ENCODE data around the gene KCNAB2.

Gene KCNAB2

GRCh38 chr1:6083385-6083784 is 37.7 kb downstream of the KCNAB2 start:
- no peak overlapping the region for H3K4me2 ChIP-seq (ENCODE audit: low read length)

GRCh38 chr1:6083801-6084446 is 38.2 kb downstream of the KCNAB2 start:
- Histone ChIP-seq H3K9me3 (ENCODE audit: low read length) (no peaks in the 10 kb centered on the region), H3K4me2 (ENCODE audit: low read length) (no peak overlapping the region)

More at GRCh38 chr1:6083385-6083784, 37.7 kb downstream of the KCNAB2 start:
- H3K9me3 ChIP-seq (ENCODE audit: low read length) = no peaks in the 10 kb centered on the region
- H3K9ac ChIP-seq (ENCODE audit: low read length) = no peak overlapping the region
- no peaks in the 10 kb centered on the region for H3K9me2 ChIP-seq (ENCODE audit: low read depth, low read length)
- H3K4me3 ChIP-seq (ENCODE audit: low read depth, low read length, poor library complexity, severe bottlenecking) = no peak overlapping the region
- no peak overlapping the region for H2AFZ ChIP-seq (ENCODE audit: low read length)
- no peaks in the 10 kb centered on the region for H3F3A ChIP-seq (ENCODE audit: insufficient read depth, low read length)
- no peaks in the 10 kb centered on the region for H4K20me1 ChIP-seq (ENCODE audit: insufficient read depth, low read length)
- H3K36me3 ChIP-seq (ENCODE audit: insufficient read depth, low read length) = peaks cover 27% of the 10 kb centered on the region
- no peaks in the 10 kb centered on the region for H3K79me2 ChIP-seq (ENCODE audit: insufficient read depth, low read length)
- no peak for TF ChIP-seq EZH2 (IDR thresholded peaks at IDR 0.05; ENCODE audit: borderline replicate concordance, low read length)
- no peak for TF ChIP-seq CTCF (IDR thresholded peaks at IDR 0.05; ENCODE audit: low read length)
- H3K27ac ChIP-seq (ENCODE audit: low read depth, low read length, poor library complexity, severe bottlenecking) = no peak overlapping the region
- no peaks in the 10 kb centered on the region for H3K27me3 ChIP-seq (ENCODE audit: insufficient read depth, low read length)
- no peaks in the 10 kb centered on the region for H3K4me1 ChIP-seq (ENCODE audit: insufficient read depth, low read length, severe bottlenecking)

DNA sequence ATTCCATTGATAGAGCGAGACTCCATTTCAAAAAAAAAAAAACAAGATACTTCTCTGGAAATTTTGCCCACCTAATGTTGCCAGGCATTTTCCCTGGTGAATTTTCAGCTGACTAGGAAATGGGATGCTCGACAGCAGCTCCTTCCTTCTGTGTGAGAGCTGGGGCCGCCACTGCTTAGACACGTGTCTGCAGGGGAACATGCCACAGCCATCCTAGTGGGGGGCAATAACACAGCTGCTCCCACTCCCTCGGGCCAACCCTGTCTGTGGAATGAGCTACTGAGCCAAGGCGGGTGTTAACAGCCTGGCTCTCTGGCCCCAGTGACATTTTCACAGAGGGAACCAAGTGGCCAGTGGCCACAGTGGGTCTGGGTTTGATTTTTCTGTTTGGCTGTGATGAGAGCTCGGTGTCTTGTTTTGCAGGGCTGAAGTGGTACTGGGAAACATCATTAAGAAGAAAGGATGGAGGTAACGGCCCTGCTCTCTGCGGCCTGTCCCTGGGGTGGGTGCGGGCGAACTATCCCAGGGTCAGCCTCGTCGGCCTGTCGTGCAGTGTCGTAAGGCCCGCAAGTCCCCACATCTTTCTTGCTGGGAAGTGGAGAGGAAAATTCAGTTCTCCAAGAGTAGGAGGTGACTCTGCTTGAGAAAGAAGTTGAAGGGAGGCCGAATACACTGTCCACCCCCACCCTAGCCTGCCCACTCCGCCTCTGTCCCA is 39.2 kb downstream of the KCNAB2 start:
- Histone ChIP-seq H3F3A (ENCODE audit: insufficient read depth, low read length) (no peaks in the 10 kb centered on the region), H3K9me2 (ENCODE audit: low read depth, low read length) (no peaks in the 10 kb centered on the region), H3K36me3 (ENCODE audit: insufficient read depth, low read length) (peaks cover 27% of the 10 kb centered on the region), H3K4me3 (ENCODE audit: low read depth, low read length, poor library complexity, severe bottlenecking) (no peak overlapping the region), H3K4me2 (ENCODE audit: low read length) (no peak overlapping the region), H4K20me1 (ENCODE audit: insufficient read depth, low read length) (no peaks in the 10 kb centered on the region), H3K27me3 (ENCODE audit: insufficient read depth, low read length) (no peaks in the 10 kb centered on the region), H2AFZ (ENCODE audit: low read length) (no peak overlapping the region), H3K4me1 (ENCODE audit: insufficient read depth, low read length, severe bottlenecking) (no peaks in the 10 kb centered on the region), H3K9ac (ENCODE audit: low read length) (no peak overlapping the region), H3K27ac (ENCODE audit: low read depth, low read length, poor library complexity, severe bottlenecking) (no peak overlapping the region), H3K79me2 (ENCODE audit: insufficient read depth, low read length) (no peaks in the 10 kb centered on the region), H3K9me3 (ENCODE audit: low read length) (no peaks in the 10 kb centered on the region)
- TF ChIP-seq EZH2 (IDR thresholded peaks at IDR 0.05; ENCODE audit: borderline replicate concordance, low read length) (no peak), CTCF (IDR thresholded peaks at IDR 0.05; ENCODE audit: low read length) (no peak)

More at GRCh38 chr1:6083801-6084446, 38.2 kb downstream of the KCNAB2 start:
- no peak for TF ChIP-seq CTCF (IDR thresholded peaks at IDR 0.05; ENCODE audit: low read length)
- TF ChIP-seq EZH2 (IDR thresholded peaks at IDR 0.05; ENCODE audit: borderline replicate concordance, low read length) = no peak
- peaks cover 27% of the 10 kb centered on the region for H3K36me3 ChIP-seq (ENCODE audit: insufficient read depth, low read length)
- no peak overlapping the region for H2AFZ ChIP-seq (ENCODE audit: low read length)
- no peaks in the 10 kb centered on the region for H4K20me1 ChIP-seq (ENCODE audit: insufficient read depth, low read length)
- no peaks in the 10 kb centered on the region for H3K27me3 ChIP-seq (ENCODE audit: insufficient read depth, low read length)
- no peak overlapping the region for H3K9ac ChIP-seq (ENCODE audit: low read length)
- no peak overlapping the region for H3K27ac ChIP-seq (ENCODE audit: low read depth, low read length, poor library complexity, severe bottlenecking)
- H3K4me1 ChIP-seq (ENCODE audit: insufficient read depth, low read length, severe bottlenecking) = no peaks in the 10 kb centered on the region
- H3K9me2 ChIP-seq (ENCODE audit: low read depth, low read length) = no peaks in the 10 kb centered on the region
- no peaks in the 10 kb centered on the region for H3F3A ChIP-seq (ENCODE audit: insufficient read depth, low read length)
- no peaks in the 10 kb centered on the region for H3K79me2 ChIP-seq (ENCODE audit: insufficient read depth, low read length)
- no peak overlapping the region for H3K4me3 ChIP-seq (ENCODE audit: low read depth, low read length, poor library complexity, severe bottlenecking)
